ENCODE measurements around the gene DOK1. TPM values are rescaled to one million over a fixed set of nuclear protein-coding genes. Genes with fewer than 3 reads are reported as not detected.
A peak's percentile ranks its signal among the peaks of the same experiment; 100 is the strongest.

DOK1 gene
- total RNA-seq, 2 experiments from 2014 or later, result 17.2 to 17.9 TPM

DNA sequence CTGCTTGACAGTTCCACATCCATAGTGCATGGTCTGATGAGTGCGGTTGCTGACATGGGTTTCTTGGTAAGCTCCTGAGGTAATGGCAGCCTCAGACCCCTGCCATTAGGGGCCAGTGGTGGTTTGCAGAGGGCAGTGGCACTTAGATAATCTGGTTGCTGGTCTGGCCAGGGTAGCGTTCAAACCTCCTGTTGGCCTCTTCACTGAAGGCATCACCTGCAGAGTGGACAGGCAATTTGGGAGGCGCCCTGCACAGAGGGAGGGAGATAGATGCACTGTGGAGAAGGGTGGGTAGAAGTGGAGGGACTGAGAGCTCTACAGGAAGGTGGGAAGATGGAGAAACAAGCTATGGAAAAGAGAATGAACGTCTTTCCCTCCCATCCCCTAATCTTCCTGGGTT lies 21.1 kb upstream of the DOK1 start:
- Mint-ChIP-seq H3K4me1 (peaks cover 16% of the 10 kb centered on the region), H3K27me3 (peaks cover 7% of the 10 kb centered on the region), H3K27ac (no peak overlapping the region), H3K9me3 (ENCODE audit: low read depth) (no peaks in the 10 kb centered on the region), H3K36me3 (ENCODE audit: low read depth) (peaks cover 26% of the 10 kb centered on the region), H3K4me3 (no peak overlapping the region)
- DNase-seq (no peak), ATAC-seq (no peak)
- ChIA-PET POLR2A (interaction anchor here (0.6 to 0.7 kb wide), 2 partner anchors 33 to 288 kb away, joined by 3 read pairs; no protein-coding TSS in a partner anchor), CTCF (interaction anchor here (0.7 to 1.5 kb wide), 3 partner anchors 51 to 208 kb away, joined by 3 to 7 read pairs (median 3); partner anchors contain the start of genes CCDC142 and TTC31)
- intact Hi-C loops (cut with DNase I, micrococcal nuclease), result loop anchor here (5.0 kb wide), 3 partner anchors 36 to 201 kb away; partner anchors contain the start of gene LBX2 (in 1 of the 2)

DNA sequence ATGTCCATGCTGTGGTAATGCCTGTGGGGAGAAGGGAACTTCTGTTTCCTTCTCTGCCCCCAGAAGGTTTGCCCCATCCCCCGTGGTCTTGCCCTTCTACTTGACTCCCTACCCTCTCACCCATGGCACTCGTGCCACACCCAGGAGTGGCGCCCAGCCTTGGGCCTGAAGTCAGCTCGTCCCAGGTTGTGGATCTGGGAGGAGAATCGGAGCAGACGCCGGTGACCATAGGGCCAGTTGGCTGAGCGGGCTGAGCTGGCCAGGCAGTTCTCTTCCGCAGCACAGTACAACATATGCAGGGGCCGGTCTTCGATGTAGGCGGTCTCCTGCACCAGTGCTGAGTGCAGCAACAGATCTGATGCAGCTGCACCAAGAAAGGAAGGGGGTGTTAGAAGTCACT lies 20.1 kb upstream of the DOK1 start:
- Mint-ChIP-seq H3K27ac (no peak overlapping the region), H3K4me3 (no peak overlapping the region), H3K27me3 (peaks cover 16% of the 10 kb centered on the region), H3K4me1 (peaks cover 16% of the 10 kb centered on the region), H3K9me3 (ENCODE audit: low read depth) (no peaks in the 10 kb centered on the region), H3K36me3 (ENCODE audit: low read depth) (peaks cover 18% of the 10 kb centered on the region)
- ATAC-seq (no peak), DNase-seq (no peak)
- intact Hi-C loops (cut with DNase I, micrococcal nuclease), result loop anchor here (5.0 kb wide), 3 partner anchors 37 to 202 kb away; partner anchors contain the start of gene LBX2 (in 1 of the 2)
- ChIA-PET CTCF (interaction anchor here (1.0 to 1.5 kb wide), 2 partner anchors 51 to 52 kb away, joined by 3 to 7 read pairs; partner anchors contain the start of genes CCDC142 and TTC31), POLR2A (no interaction called here)

DNA sequence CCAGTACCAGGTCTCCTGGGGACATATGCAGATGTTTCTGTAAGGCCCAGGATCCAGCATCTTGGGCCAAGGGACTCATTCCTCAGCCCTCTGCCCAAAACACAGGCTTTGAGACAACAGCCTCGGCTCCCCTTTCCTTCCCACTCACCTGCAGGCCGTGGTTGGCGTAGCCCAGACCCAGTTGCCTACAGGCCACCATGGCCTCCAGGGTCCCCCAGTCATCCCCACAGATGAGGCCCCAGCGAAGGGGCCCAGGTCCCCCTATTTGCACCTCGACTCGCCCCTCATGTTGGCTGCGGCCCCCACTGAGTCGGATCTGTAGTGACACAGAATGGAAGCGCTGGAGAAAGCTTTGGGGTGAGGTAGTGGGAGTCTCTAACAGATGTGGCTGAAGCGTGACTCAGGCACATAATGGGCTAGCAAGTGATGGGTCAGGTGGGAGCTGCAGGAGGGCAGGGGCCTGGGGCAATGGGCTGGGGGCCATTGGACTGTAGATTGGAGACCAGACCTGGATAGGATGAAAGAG lies 19.0 kb upstream of the DOK1 start:
- intact Hi-C loops (cut with DNase I, micrococcal nuclease), result no loop called here

DNA sequence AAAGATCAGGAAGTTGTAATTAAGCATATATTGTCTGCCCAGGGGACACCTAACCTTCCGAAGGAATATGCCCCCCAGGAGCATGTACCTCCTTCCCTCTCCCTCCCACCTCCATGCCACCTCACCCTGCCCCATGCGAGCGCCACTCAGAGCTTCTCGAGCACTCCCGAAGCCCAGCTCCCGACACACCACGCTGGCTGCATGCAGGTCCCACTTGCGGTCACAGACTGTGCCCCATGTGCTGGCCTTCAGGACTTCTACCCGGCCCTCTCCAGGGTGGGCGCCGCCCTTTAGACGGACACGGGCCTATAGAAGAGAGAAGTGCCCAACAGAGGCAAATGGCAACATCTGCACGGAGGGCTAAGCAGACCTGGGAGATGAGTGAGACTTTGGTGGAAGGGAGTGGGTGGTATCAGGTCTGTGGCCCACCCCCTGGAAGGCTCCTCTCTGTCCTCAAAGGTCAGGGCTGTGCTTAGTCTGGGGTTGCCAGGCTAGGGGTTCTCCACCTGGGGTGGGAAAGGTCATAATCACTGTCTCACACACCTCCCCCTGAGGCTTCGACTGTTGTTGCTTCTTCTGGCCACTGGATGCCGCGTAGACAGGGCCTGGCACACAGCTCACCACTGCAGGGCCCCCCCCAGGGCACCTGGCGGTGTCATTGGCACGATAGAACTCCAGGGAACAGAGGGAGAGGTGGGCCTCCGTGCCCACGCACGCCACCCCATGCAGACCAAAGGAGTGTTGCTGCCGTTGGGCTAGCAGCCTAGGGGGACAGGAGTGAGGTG lies 18.2 kb upstream of the DOK1 start:
- Mint-ChIP-seq H3K36me3 (ENCODE audit: low read depth) (peaks cover 12% of the 10 kb centered on the region), H3K27me3 (peaks cover 19% of the 10 kb centered on the region), H3K27ac (no peak overlapping the region), H3K4me1 (peaks cover 9% of the 10 kb centered on the region), H3K4me3 (no peak overlapping the region), H3K9me3 (ENCODE audit: low read depth) (no peaks in the 10 kb centered on the region)
- no peak for DNase-seq
- CTCF ChIA-PET, result interaction anchor here (0.6 kb wide), 1 partner anchor 9 kb away, joined by 3 read pairs; no protein-coding TSS in a partner anchor
- peak; percentile 37 for ATAC-seq
- POLR2A ChIA-PET, result no interaction called here
- intact Hi-C loops (cut with DNase I, micrococcal nuclease), result no loop called here

More for the DNA sequence above, 19.0 kb upstream of the DOK1 start:
- ChIA-PET POLR2A (no interaction called here), CTCF (interaction anchor here (0.5 kb wide), 1 partner anchor 1236 kb away, joined by 3 read pairs; no protein-coding TSS in a partner anchor)
- no peaks in the 10 kb centered on the region for H3K9me3 Mint-ChIP-seq (ENCODE audit: low read depth)
- H3K4me1 Mint-ChIP-seq, result peaks cover 16% of the 10 kb centered on the region
- peaks cover 18% of the 10 kb centered on the region for H3K36me3 Mint-ChIP-seq (ENCODE audit: low read depth)
- no peak for DNase-seq
- no peak for ATAC-seq
- no peak overlapping the region for H3K27ac Mint-ChIP-seq
- H3K4me3 Mint-ChIP-seq, result no peak overlapping the region
- peaks cover 19% of the 10 kb centered on the region for H3K27me3 Mint-ChIP-seq

DNA sequence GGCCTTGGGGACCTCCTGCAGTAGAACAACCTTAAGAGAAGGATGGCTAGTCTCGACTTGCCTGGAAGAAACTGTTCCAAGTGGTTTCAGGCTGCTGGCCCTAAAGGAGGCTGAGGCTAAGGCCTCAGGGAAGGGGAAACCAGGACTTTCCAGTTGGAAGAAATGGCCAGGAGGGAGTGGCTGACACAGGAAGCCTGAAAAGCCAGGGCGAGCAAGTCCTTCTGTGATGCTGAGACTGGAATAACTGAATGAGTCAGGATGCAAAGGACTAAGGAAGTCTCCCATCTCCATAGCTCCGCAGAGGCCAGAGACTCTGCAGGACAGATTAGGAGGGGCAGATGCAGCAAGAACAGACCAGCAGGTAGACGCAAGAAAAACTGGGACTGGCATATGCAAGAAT lies 17.4 kb upstream of the DOK1 start:
- no peak for ATAC-seq
- intact Hi-C loops (cut with DNase I, micrococcal nuclease), result no loop called here
- Mint-ChIP-seq H3K9me3 (ENCODE audit: low read depth) (no peaks in the 10 kb centered on the region), H3K4me1 (peaks cover under 1% of the 10 kb centered on the region), H3K4me3 (no peak overlapping the region), H3K36me3 (ENCODE audit: low read depth) (peaks cover 6% of the 10 kb centered on the region), H3K27ac (no peak overlapping the region), H3K27me3 (peaks cover 20% of the 10 kb centered on the region)
- CTCF ChIA-PET, result no interaction called here
- DNase-seq, result no peak
- POLR2A ChIA-PET, result no interaction called here

DNA sequence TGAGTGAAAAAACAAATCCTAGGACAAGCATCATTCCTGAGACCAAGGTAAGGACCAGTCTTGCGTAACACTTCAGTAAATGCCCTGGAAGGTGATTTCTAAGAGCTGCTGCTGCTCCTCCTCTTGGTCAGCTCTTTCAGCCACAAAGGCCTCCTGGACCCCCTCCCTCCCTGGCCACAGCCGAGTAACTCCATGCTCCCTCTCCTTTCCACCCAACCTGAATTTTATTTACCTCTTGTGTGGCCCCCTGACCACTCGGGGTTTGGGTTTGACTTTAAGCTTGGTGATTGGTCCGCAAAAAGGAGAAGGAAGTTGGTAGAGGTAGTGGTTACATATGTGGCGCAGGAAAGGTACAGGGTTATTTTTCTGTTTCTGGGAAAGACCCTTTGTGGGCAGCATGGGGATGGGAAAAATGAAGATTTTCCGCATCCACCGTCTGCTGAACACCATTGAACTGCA lies 15.6 kb upstream of the DOK1 start:
- ChIA-PET POLR2A (no interaction called here), CTCF (interaction anchor here (1.7 kb wide), 1 partner anchor 58 kb away, joined by 3 read pairs; no protein-coding TSS in a partner anchor)
- ATAC-seq (no peak), DNase-seq (no peak)
- H3K9me3 Mint-ChIP-seq (ENCODE audit: low read depth), result no peaks in the 10 kb centered on the region
- intact Hi-C loops (cut with DNase I, micrococcal nuclease), result no loop called here
- H3K4me1 Mint-ChIP-seq, result no peaks in the 10 kb centered on the region
- H3K27ac Mint-ChIP-seq, result no peak overlapping the region
- peaks cover 27% of the 10 kb centered on the region for H3K27me3 Mint-ChIP-seq
- H3K4me3 Mint-ChIP-seq, result no peak overlapping the region
- no peaks in the 10 kb centered on the region for H3K36me3 Mint-ChIP-seq (ENCODE audit: low read depth)

DNA sequence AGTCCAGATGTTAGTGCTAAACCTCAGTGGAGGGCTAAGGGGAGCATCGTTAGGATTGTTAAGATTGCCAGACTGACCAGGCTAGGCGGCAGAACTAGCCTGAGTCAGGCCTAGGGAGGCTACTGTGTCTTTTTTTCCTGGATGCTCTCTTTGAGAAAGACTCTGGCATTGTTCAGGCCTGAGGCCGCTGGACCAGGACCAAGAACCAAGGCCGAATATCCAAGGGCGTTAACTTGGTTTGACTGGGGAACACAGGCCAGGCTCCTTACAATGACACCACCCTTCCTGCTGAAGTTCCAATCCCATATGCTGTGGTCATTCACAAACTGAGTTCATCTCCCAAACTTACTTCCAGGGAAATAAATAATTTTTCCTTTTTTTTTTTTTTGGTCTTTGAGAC lies 14.2 kb upstream of the DOK1 start:
- no peaks in the 10 kb centered on the region for H3K4me1 Mint-ChIP-seq
- ATAC-seq (no peak), DNase-seq (no peak)
- ChIA-PET POLR2A (no interaction called here), CTCF (interaction anchor here (0.7 to 1.4 kb wide), 3 partner anchors 8 to 46 kb away, joined by 3 to 4 read pairs (median 3); no protein-coding TSS in a partner anchor)
- no peak overlapping the region for H3K4me3 Mint-ChIP-seq
- H3K27me3 Mint-ChIP-seq, result peaks cover 27% of the 10 kb centered on the region
- H3K27ac Mint-ChIP-seq, result no peak overlapping the region
- H3K9me3 Mint-ChIP-seq (ENCODE audit: low read depth), result no peaks in the 10 kb centered on the region
- no peaks in the 10 kb centered on the region for H3K36me3 Mint-ChIP-seq (ENCODE audit: low read depth)
- intact Hi-C loops (cut with DNase I, micrococcal nuclease), result no loop called here

DNA sequence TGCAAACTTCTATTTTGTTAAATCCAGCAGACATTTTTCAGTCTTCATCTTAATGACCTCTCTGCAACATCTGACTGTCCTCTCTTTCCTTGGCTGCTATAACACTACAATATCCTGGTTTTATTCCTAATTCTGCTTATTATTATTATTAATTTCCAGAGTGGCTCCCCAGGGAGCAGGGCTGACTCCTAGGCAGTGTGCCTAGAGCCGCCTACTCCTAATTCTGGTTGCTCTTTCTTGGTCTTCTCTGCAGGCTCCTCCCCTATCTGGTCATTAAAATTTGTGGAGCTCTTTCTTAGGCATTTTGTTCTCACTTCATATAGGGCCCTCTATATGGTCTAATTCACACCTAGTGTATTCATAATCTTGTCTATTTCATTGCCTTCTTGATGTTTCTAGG lies 11.5 kb upstream of the DOK1 start:
- intact Hi-C loops (cut with DNase I, micrococcal nuclease), result loop anchor here in 1 of 2 experiments (2.0 kb wide), 1 partner anchor 20 kb away; no protein-coding TSS in a partner anchor
- Mint-ChIP-seq H3K27me3 (peaks cover 31% of the 10 kb centered on the region), H3K9me3 (ENCODE audit: low read depth) (no peaks in the 10 kb centered on the region), H3K4me1 (no peaks in the 10 kb centered on the region), H3K27ac (no peak overlapping the region), H3K4me3 (no peak overlapping the region), H3K36me3 (ENCODE audit: low read depth) (no peaks in the 10 kb centered on the region)
- ATAC-seq (no peak), DNase-seq (no peak)
- ChIA-PET CTCF (interaction anchor here (0.7 to 1.1 kb wide), 3 partner anchors 28 to 99 kb away, joined by 3 to 5 read pairs (median 3); partner anchors contain the start of gene WBP1), POLR2A (interaction anchor here (0.6 kb wide), 1 partner anchor 41 kb away, joined by 8 read pairs; no protein-coding TSS in a partner anchor)

DNA sequence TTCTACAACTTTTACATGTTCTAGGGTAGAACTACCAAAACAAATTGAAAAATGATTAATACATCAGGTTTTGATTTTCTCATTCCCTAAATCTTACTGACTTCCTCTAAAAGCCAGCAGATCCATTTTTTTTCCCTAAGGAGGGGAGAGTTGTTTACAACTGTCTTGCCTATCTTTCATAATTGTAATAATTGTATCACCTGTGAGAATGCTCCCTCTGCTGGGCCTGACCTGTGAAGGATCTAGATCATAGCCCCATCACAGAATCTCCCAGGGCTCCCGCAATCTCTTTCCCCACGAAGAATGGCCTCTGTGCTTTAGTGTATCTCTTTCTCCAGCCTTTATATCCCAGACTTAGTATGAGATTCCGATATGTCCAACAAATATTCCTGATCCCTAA lies 9.9 kb upstream of the DOK1 start:
- no peak overlapping the region for H3K4me3 Mint-ChIP-seq
- ChIA-PET CTCF (interaction anchor here (1.1 to 1.8 kb wide), 3 partner anchors 9 to 43 kb away, joined by 3 to 6 read pairs (median 6); no protein-coding TSS in a partner anchor), POLR2A (interaction anchor here (0.6 kb wide), 1 partner anchor 124 kb away, joined by 3 read pairs; no protein-coding TSS in a partner anchor)
- intact Hi-C loops (cut with DNase I, micrococcal nuclease), result no loop called here
- H3K4me1 Mint-ChIP-seq, result peaks cover 6% of the 10 kb centered on the region
- ATAC-seq (no peak), DNase-seq (peak; percentile 41)
- no peaks in the 10 kb centered on the region for H3K36me3 Mint-ChIP-seq (ENCODE audit: low read depth)
- H3K9me3 Mint-ChIP-seq (ENCODE audit: low read depth), result no peaks in the 10 kb centered on the region
- H3K27me3 Mint-ChIP-seq, result peaks cover 26% of the 10 kb centered on the region
- H3K27ac Mint-ChIP-seq, result no peak overlapping the region

DNA sequence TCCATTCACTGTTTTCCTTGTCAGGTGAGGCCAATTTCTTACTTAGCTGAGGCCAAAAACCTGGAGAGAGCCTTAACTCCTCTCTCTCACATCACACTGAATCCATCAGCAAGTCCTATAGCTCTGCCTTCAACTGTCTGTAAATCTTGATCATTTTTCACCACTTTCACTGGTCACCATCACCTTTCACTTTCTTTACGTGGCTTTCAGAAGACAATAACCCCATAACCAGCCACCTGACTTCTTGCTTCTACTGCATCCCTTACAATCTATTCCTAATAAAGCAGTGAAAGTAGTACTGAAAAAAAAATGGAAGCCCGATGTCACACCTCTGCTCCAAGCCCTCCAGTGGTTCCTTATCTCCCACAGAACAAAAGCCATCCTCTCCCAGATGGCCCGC lies 8.5 kb upstream of the DOK1 start:
- H3K9me3 Mint-ChIP-seq (ENCODE audit: low read depth), result no peaks in the 10 kb centered on the region
- no peaks in the 10 kb centered on the region for H3K36me3 Mint-ChIP-seq (ENCODE audit: low read depth)

DNA sequence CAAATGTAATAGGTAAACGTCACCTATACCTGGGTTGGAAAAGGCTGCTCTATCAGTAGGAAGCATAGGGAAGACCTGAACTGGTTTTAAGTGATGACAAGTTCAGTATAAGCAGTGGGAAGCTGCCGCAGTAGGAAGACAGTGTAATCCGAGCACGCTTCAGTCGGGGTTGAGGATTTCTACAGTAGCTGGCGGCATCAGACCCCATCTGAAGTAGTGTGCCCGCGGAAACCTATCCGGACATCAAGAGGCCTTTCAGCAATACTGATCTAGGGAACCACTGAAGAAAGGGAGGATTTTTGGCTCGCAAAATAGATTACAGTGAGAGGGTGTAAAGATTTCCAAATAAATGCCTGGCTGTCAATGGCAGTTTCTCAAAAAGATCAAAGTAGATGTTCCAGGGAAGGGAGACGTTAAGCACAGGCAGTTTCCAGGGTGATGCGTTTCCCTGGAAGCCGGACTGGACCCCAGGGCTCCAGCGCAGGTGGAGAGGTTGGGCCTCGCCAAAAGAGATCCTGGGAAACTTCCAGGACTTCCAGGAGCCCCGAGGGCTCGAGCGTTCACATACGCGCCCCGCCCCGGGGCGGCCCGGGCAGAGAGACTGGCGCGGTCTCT lies 6.1 kb upstream of the DOK1 start:
- no peak for DNase-seq
- ATAC-seq, result no peak
- H3K4me1 Mint-ChIP-seq, result peaks cover 6% of the 10 kb centered on the region
- H3K27ac Mint-ChIP-seq, result no peak overlapping the region
- H3K4me3 Mint-ChIP-seq, result peak overlapping the region; percentile 53
- CTCF ChIA-PET, result no interaction called here
- H3K9me3 Mint-ChIP-seq (ENCODE audit: low read depth), result no peaks in the 10 kb centered on the region
- POLR2A ChIA-PET, result no interaction called here
- intact Hi-C loops (cut with DNase I, micrococcal nuclease), result loop anchor here in 1 of 2 experiments (2.0 kb wide), 1 partner anchor 18 kb away; no protein-coding TSS in a partner anchor
- no peaks in the 10 kb centered on the region for H3K36me3 Mint-ChIP-seq (ENCODE audit: low read depth)
- peaks cover 30% of the 10 kb centered on the region for H3K27me3 Mint-ChIP-seq

More for the DNA sequence above, 8.5 kb upstream of the DOK1 start:
- intact Hi-C loops (cut with DNase I, micrococcal nuclease), result no loop called here
- ChIA-PET CTCF (interaction anchor here (1.7 kb wide), 1 partner anchor 15 kb away, joined by 6 read pairs; no protein-coding TSS in a partner anchor), POLR2A (no interaction called here)
- H3K4me1 Mint-ChIP-seq, result peaks cover 6% of the 10 kb centered on the region
- H3K27me3 Mint-ChIP-seq, result peaks cover 32% of the 10 kb centered on the region
- H3K4me3 Mint-ChIP-seq, result no peak overlapping the region
- DNase-seq (no peak), ATAC-seq (no peak)
- H3K27ac Mint-ChIP-seq, result no peak overlapping the region

Measured in activated CD4-positive, alpha-beta T cell treated with anti-CD3 and anti-CD28 coated beads for 36 hours (primary cell).